Peyer's patch (tissue), 4 donors: Measurements from ENCODE around the gene FA2H.

Source experiments
- POLR2A ChIP-seq, 2 donors: fragments of 450-650 bp; IDR thresholded peaks; one replicate each; pipeline ENCODE4 v1.5.1; 2017; ENCODE audit warnings: antibody characterized with exemption in 2 of 2, mild to moderate bottlenecking in 2 of 2, moderate library complexity in 2 of 2
- TF ChIP-seq, protein P1 (sequence below), 6 experiments: fragments of 450-650 bp in 4 of 6; fragments of 200-600 bp in 2 of 6; sonication (generic) in 1 of 6; IDR thresholded peaks; one replicate each; pipeline ENCODE4 v1.5.1; 2017 to 2019; ENCODE audit warnings: antibody characterized with exemption in 6 of 6, mild to moderate bottlenecking in 3 of 6, moderate library complexity in 1 of 6

DNA sequence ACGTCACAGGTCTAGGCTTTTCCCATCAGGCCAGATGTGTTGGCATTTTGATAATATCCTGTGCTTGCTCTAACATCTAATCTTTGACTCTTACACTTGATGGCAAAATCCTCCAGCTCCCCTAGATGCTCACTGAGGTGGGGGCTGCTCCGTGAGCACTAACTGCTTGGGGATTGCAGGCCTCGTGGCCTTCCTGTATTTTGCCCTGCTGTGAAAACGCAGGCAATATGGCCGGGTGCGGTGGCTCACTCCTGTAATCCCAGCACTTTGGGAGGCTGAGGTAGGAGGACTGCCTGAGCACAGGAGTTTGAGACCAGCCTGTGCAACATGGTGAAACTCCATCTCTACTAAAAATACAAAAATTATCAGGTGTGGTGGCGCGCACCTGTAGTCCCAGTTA is 64.2 kb downstream of the FA2H start:
- TF ChIP-seq, protein P1, sequence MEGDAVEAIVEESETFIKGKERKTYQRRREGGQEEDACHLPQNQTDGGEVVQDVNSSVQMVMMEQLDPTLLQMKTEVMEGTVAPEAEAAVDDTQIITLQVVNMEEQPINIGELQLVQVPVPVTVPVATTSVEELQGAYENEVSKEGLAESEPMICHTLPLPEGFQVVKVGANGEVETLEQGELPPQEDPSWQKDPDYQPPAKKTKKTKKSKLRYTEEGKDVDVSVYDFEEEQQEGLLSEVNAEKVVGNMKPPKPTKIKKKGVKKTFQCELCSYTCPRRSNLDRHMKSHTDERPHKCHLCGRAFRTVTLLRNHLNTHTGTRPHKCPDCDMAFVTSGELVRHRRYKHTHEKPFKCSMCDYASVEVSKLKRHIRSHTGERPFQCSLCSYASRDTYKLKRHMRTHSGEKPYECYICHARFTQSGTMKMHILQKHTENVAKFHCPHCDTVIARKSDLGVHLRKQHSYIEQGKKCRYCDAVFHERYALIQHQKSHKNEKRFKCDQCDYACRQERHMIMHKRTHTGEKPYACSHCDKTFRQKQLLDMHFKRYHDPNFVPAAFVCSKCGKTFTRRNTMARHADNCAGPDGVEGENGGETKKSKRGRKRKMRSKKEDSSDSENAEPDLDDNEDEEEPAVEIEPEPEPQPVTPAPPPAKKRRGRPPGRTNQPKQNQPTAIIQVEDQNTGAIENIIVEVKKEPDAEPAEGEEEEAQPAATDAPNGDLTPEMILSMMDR (IDR thresholded peaks at IDR 0.05) = no peak
- TF ChIP-seq POLR2A (IDR thresholded peaks at IDR 0.05) = no peak
